T-helper 22 cell (primary cell): Measurements from ENCODE around the gene CSGALNACT2.

Source experiments
- DNase-seq: peaks from one replicate; pipeline ENCODE4 v3.0.0-alpha.2; 2020; ENCODE audit warnings: low read depth

Gene CSGALNACT2

DNA sequence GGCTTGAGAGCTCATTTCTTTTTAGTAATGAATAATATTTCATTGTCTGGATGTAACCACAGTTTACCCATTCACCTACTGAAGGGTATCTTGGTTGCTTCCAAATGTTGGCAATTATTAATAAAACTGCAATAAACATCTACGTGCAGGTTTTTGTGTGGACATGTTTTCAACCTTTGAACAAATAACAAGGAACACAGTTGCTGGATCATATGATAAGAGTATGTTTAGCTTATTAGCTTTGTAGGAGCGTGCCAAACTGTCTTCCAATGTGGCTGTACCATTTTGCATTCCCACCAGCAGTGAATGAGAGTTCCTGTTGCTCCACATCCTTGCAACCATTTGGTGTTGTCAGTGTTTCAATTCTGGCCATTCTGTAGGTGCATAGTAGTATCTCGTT lies 49.0 kb downstream of the CSGALNACT2 start:
- DNase-seq: no peak

DNA sequence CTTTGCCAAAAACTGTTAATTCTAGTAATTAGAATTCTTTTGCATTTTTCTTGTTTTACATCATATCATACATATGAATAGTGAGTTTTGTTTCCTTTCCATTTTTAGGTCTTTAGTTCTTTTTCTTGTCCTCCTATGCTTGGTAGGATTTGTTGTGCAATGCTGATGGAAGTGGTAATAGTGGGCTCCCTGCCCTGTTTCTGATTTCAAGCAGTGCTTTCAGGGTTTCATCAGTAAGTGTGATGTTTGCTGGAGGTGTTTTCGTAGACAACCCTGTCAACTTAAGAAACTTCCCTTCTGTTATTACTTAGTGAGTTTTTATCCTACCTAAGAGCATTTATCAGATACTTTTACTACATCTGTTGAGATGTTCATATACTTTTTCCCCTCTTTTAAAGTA lies 50.5 kb downstream of the CSGALNACT2 start:
- no peak for DNase-seq

DNA sequence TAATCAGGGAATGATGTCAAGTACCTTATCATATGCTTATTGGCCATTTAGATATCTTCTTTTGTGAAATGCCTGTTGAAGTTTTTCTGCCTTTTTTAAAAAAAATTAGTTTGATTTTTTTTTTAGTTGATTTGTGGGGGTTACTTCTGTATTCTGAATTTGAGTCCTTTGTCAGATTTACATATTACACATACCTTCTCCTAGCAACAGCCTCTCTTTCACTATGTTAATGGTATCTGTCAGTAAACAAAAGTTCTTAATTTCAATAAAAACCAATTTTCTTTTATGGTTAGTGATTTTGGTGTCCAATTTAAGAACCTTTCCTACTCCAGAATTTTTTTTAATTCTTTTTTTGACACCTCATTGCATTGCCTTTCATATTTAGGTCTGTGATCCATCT lies 52.0 kb downstream of the CSGALNACT2 start:
- no peak for DNase-seq

DNA sequence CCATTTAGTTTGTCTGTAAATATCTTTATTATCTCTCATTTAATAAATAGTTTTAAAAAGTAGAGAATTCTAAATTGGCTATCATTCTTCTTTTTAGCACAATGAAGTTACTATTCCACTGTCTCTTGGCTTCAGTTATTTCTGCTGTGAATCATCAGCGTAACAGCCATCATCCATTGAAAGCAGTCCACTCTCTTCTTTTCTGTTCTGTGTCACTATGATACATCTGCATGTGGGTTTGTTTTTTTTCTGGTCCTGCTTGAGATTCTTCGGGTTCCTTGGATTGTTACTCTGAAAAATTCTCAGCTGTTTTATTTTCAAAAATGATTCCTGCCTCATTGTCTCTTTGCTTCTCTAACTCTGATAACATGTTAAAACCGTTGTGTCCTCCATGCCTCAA lies 52.5 kb downstream of the CSGALNACT2 start:
- no peak for DNase-seq

DNA sequence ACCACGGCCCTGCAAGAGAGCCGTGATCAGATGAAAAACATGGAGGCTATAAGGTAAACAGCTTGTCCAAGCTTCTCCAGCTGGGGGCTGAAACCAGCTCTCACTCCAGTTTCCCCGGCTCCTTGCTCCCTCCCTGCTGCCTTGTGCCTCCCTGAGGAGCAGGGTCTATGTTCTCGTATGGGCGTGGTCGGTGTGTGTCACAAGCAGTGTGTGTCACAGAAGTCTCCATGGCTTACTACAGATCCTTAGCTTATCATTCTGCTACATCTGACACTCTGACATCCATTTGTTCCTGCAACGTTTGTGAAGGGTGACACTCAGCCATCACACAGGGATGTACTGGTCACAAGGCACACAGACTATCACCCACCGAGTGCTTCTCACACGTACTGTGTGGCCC lies 54.6 kb downstream of the CSGALNACT2 start:
- no peak for DNase-seq

DNA sequence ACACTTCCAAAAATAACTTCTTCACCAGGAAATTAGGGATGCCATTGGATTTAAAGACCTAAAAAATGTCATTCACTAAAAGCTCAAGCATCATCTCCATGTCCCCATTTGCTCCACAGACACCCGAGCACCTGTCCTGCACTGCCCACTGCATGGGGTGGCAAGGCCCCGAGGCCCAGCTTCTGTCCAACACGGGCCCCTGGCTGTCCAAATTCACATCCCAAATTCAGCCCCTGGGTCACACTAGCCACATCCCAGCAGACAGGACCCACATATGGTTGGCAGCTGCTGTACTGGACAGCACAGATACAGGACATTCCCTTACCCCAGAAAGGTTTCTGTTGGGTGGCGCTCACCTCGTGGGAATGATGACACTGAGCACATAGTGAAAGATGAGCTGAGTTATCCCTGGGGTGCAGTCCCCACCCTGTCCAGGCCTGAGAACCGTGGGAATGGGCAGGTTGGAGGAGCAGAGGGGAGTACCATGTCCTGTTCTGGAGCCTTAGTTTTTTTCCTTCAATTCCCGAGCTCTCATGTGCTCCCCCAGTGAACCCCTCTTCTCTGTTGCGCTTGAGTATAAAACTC lies 55.3 kb downstream of the CSGALNACT2 start:
- DNase-seq: no peak

DNA sequence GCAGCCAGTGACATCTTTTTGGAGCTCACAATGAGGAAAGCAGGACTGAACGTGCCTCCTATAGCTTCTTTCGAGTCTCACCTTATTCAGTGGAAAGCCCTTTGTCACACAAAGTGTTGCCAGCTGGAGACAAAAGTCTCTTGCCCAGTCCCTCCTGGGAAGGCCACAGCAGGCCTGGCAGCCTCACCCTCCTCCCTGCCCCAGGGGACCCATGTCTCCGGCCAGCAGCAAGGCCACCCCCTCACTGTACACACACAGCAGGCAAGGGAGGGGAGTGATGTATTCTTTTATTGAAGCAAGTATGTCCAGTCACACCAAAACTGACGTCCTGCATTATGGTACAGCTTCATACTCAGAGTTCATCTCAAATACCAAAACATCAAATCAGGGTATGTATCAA lies 56.0 kb downstream of the CSGALNACT2 start:
- DNase-seq: no peak

DNA sequence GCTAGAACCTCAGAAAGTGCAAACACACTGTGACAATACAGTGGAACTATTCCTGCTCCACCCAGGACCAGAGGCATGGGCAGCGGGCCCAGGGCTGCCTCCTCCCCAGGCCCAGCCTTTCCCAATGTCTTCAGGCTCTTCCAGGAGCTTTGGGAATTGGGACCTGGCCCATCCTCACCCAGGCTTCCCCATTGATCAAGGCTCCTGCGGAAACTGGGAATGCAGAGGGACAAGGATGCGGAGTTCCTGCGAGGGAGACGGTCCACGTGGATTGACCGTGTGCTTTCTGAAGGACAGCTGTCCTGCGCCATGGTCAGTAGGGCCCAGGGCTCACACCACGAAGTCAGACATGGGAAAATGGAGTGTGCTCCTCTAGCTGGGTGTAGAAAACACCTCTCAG lies 56.6 kb downstream of the CSGALNACT2 start:
- no peak for DNase-seq

DNA sequence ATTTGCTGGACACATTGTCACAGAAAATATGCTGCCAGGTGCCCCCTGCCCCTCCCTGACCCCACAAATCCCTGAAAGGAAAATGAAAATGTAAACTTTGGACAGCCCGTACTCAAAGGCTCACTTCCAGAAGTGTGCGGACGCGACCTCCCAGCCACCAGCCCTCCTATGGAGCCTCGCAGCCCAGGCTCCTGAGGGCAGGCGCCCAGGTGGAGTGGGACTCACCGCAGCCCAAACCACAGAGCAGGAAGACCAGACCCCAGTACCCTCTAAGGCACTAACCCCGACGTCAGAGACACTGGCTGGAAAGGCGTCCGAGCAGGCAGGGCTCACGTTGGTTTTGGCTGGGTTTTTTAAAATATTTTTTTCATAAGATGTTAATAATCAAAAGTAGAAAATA lies 57.3 kb downstream of the CSGALNACT2 start:
- DNase-seq: no peak

DNA sequence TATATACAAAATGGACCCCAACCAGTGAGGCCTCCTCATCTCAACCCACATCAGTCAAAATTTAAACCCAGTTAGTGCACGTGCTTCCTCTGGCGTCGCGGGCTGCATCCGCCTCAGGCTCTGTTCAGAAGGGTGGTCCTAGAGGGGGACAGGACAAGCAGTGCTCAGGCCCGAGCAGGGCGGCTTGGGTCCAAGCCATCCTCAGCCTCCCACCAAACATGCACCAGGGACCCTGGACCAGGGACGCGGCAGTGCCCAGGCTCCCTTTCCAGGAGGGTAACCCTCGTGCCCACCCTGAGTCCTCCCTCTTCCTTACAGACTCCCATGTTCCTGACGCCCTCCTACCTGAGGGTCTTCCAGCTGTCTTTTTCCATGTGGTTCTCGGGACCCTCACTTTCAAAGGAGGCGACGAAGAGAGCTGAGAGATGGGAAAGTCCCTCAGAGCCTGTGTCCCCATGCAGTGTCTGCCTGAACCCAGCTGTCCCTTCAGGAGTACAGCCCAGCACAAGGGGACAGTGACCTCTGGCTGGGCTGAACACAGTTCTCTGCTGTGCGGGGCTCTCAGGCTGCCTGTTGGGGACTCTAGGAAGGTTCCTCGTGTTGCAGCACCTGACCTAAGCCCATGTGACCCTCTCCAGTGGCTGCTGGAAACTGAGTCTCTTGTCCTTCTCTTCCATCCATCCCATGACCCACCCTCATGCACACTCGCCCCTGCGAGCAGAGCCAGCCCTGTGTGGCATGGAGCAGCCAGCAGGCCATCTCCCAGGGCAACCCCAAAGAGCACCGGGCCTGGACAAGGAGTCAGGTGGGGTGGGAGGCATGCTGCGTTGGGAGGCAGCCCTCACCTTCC lies 58.1 kb downstream of the CSGALNACT2 start:
- DNase-seq: no peak

DNA sequence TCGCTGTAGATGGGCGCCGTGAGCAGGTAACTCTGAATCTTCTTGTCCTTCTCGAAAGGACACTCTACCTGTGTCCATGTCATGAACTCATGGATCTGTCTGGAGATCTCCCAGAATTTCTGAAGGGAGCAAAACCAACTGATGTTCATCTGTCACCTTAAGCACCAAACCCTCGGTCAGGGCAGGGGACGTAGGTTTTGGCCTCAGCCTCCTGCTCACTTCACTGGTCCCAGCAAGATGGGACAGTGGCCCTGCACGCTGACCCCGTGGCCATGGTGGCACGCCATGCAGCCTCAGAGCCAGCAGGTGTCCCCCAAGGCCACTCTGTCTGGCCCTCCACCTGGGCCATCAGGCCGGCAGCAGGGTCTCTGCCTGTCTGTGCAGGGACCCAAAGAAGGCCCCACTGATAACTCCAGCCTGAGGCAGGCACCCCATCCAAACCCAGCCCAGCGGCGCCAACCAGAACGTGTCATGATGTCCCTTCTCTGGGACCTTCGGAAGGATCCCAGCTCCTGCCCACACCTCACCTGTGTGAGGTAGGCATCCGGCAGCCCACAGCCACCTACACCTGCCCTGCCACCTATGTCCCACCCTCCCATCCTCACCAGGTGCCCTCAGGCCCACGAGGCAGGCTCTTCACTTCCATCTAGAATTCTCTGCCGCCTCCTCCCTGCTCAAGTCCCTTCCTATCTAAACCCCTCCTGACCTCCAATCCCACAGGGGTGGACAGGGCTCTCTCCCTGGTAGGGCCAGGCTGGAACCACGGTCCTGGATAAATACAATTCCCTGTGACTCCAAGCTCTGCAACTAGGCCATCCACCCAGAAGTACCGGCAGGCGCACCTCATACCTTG lies 59.0 kb downstream of the CSGALNACT2 start:
- DNase-seq: no peak

DNA sequence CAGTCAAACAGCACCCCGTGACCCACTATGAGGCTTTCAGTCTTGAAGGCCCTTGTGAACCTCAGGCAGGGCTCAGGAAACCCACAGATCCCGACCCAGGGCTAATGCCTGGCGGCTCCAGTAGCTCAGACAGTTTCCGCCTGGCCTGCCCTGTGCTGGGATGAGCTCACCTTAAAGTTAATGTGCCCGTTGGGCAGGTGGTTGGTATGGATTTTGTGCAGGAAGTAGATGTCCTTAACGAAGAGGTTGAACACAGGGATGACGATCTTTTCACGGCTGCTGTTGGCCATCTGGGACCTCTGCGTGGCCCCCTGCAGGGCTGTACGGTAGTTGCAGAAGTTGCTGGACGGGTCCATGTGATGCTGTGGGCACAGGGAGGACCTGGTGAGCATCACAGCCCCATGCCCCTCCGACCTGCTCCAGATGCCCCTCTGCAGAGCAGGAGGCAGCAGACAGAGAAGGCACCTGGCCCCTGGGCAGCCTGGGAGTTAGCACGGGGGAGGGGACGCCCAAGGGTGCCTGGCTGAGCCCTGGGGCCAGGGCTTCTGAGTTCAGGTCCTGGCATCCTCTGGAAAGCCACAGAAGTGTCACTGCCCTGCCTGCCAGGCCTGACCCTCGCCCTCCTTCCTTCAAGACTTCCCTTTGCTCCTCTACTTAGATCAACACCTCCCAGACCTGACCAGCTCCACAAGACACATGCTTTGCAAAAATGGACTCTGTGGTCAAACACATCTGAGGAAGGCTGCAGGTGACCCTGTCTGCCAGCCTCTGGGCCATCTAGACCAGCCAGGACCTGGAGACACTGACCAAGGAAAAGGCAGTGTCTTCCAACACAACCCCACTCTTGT lies 59.8 kb downstream of the CSGALNACT2 start:
- no peak for DNase-seq

DNA sequence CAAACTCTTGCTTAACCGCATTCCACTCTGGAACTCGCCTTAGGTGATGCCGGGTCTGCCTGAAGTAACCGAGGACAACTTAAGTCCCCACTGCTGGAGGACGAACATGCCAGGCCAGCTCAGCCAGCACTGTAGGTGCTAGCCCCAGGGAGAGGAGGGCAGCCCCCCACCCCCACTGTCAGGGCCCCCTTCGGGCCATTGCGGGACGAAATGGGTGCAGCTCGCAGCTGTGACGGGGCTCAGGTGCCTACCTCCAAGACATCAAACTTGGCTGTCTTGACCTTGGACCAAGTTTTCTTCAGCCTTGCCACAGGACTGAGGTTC lies 60.4 kb downstream of the CSGALNACT2 start:
- no peak for DNase-seq

DNA sequence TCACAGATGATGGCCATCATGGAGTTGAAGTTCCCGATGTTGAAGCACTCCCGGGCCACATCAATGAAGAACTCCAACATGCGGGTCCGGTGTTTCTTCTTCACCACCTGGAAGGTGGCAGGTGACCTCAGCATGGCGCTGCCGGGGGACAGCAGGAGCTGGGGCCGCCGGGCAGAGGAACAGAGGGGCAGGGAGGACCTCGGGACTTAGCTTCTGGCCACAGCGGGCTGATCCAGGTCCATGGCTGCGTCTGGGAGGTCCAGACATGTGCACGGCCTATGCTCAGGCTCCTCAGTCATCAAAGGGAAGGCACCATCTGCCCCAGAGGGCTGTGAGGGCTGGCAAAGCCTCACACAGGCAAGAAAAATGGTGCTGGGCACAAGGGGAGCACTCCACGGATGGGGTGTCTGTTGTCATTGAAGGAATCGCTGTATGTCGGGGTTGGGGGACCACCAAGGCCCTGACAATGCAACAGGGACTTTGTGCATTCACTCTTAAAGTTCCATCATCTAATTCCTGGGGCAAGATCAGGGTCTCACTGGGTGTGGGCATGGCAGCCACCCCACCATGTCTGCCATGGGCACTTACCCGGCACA lies 60.9 kb downstream of the CSGALNACT2 start:
- DNase-seq: no peak

DNA sequence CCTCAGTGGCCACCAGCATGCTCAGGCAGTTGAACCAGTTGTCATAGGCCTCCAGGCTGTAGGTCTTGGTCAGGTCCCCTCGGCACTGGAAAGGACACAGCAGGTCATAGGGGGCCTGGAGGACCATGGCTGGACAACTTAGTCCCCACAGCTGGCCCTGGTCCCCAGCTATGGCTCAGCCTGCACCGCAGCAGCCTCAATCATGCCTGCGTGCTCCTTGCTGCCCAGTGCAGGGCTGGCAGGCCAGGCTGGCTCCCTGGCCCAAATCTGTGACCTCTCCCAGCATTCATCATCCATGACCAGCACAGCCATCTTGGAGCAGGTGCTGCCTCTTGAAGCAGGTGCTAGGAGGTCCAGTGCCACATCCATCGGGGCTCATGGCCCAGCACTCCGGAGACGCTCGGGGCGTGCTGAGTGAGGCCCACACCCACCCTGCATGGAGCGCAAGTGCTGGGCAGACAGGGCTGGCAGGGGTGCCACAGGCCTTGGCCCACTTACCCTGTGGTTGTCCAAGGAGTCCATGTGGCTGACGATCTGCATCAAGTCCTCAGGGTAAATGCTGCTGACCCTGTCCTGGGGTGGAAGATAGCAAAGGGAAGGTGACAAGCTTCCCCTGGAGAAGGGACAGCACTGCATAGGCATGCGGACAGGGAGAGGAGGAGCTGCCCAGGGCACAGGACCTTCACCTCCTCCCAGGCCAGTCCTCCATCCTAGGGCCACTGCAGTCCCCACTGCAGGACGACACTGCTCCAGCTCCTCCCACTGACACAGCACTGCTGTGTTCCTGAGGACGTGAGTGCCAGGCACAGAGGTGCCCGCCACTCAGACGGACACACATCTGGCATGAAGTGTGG lies 61.7 kb downstream of the CSGALNACT2 start:
- no peak for DNase-seq

DNA sequence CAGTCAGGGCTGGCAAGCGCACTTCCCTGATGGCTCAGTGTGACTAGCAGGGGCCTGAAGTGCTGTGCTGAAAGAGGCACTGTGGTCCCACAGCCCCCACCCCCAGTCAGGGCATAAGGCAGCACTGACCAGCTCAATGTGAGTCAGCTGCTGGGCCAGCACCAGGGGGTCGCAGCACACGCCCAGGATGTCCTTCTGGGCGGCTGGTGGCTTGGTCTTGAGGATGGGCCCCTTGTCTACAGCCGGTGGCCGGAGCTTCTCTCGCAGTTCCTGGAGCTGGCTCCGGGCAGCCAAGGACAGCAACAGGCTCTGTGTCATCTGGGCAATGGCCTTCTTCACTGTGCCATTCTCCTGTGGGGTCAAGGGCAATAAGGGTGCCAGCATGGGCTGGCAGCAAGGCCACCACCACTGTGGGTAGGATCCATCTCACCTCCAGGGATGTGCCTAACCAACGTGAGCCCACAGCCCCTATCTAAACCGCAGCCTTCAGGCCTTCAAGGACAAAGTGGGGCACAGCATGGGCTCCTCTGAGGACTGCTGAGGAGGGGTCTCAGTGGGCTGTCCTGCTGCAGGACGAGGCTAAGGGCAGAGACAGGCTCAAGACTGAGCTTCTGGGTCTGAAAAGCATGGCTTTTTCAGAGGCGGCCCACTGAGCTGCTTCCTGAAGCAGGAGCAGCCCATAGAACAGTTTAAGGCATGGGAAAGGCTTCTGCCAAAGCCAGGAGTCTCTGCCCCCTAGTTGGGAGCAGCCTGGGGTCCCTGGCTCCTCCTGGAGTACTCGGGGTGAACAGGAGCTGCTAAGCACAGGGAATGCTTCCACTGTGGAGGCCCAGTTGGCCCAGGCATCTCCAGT lies 62.5 kb downstream of the CSGALNACT2 start:
- DNase-seq: no peak

DNA sequence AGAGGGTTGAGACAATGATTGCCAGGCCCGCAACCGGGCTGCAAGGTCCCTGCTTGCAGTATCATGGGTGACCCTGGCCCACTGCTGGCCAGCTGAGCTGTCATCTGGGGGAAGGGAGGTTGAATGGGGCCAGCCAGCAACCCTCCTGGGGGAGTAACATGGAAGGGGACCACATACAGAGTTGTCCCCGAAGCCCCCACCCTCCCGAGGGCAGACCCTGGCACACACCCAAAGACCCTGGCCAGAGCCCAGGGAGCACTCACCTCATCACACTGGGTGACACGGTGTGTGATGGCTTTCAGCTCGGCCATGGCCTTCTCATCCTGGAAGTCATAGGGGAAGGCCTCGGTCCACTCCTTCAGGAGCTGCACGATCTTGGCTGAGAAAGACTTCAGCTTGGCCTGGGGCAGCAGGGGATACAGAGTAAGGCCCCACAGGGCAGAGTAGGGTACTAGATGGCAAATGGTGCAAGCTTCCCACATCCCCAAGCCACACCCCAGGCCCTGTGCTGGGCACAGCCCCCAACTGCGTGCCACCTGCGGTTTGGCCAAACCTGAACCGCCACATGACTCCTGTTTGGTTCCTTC lies 63.4 kb downstream of the CSGALNACT2 start:
- no peak for DNase-seq

DNA sequence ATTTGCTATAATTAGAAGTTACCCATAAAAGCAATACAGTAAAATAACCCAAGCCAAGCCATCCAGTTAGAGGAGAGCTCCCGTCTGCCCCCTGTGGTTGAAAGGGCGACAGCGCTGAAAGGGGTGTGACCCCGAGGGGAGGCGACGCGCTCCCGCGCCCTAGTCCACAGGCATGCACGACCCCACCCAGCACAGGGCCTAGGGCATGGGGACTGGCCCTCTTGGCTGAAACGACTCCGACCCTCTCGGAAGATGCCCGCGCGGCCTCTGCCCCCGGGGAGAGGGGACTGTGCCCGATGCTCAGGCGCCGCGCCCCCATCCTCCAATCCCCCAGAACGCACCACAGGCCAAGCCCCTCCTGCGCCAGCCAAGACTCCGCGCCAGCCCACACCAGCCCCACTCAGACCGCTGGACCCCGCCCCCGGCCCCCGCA lies 64.0 kb downstream of the CSGALNACT2 start:
- DNase-seq: no peak
